WI38 (cell line): Measurements from ENCODE around the gene PBXIP1.
"Not testable (repeated sequence)": the region's sequence is repeated elsewhere in the genome, so short reads cannot be mapped to it uniquely, and the experiment has no call there.

Experiments
- H3K4me3 ChIP-seq: 2 replicates; pipeline ENCODE4 v1.5.1; 2011; ENCODE audit warnings: low read depth, mild to moderate bottlenecking, control low read depth, low read length
- CTCF ChIP-seq: IDR thresholded peaks from 2 replicates; pipeline ENCODE4 v1.5.1; 2012; ENCODE audit warnings: low read depth, mild to moderate bottlenecking, control low read depth, low read length

The PBXIP1 gene

GRCh38 chr1:154998201-154998780, 42.4 kb upstream of the PBXIP1 start:
- 0 out of 2 replicates have a peak, but pooled peaks have one; percentile 4 for TF ChIP-seq CTCF
- H3K4me3 ChIP-seq = no peak overlapping the region

GRCh38 chr1:154996966-154997701, 41.2 kb upstream of the PBXIP1 start:
- no peak overlapping the region for H3K4me3 ChIP-seq
- TF ChIP-seq CTCF = no peak

- H3K4me3 ChIP-seq = not testable (repeated sequence)
- TF ChIP-seq CTCF = peak; percentile 38; the same call in 1 of the 2 replicates
These were observed 39.5 kb upstream of the PBXIP1 start for GRCh38 chr1:154995301-154995983.

GRCh38 chr1:154994591-154994990, 38.7 kb upstream of the PBXIP1 start:
- no peak overlapping the region for H3K4me3 ChIP-seq
- no peak for TF ChIP-seq CTCF

- H3K4me3 ChIP-seq = no peak overlapping the region
- TF ChIP-seq CTCF = no peak
These were observed 38.3 kb upstream of the PBXIP1 start for GRCh38 chr1:154994269-154994587.

GRCh38 chr1:154993572-154994268, 37.8 kb upstream of the PBXIP1 start, which contains the start of gene LENEP:
LENEP (plus strand) TSS chr1:154993586; CDS start chr1:154993608, 22 bp downstream.
- TF ChIP-seq CTCF = no peak
- H3K4me3 ChIP-seq = no peak within 1 kb of the TSS
